ENCODE measurements around the gene OPN5. TPM values are rescaled to one million over a fixed set of nuclear protein-coding genes. Genes with fewer than 3 reads are reported as not detected.

OPN5 gene
- total RNA-seq, 1 donor from 2014 or later, result not detected

- no peak overlapping the region for H3K4me3 ChIP-seq
- H3K9me3 ChIP-seq (replicated peaks), result no peaks in the 10 kb centered on the region
- no peaks in the 10 kb centered on the region for H3K4me1 ChIP-seq
- intact Hi-C loops (cut with micrococcal nuclease), result no loop called here
- no peak overlapping the region for H3K27ac ChIP-seq (replicated peaks)
- H3K36me3 ChIP-seq, result no peaks in the 10 kb centered on the region
- DNase-seq, result no peak
- H3K27me3 ChIP-seq (ENCODE audit: low read depth), result peaks cover 4% of the 10 kb centered on the region
- no peak for TF ChIP-seq CTCF (IDR thresholded peaks at IDR 0.05; ENCODE audit: borderline replicate concordance)
These were observed 73.1 kb downstream of the OPN5 start for GRCh38 chr6:47854971-47855370.

GRCh38 chr6:47859175-47859574 lies 77.3 kb downstream of the OPN5 start:
- DNase-seq, result no peak
- no peak for TF ChIP-seq CTCF (IDR thresholded peaks at IDR 0.05; ENCODE audit: borderline replicate concordance)
- H3K4me3 ChIP-seq, result no peak overlapping the region
- intact Hi-C loops (cut with micrococcal nuclease), result no loop called here
- H3K9me3 ChIP-seq (replicated peaks), result no peaks in the 10 kb centered on the region
- no peaks in the 10 kb centered on the region for H3K4me1 ChIP-seq
- H3K36me3 ChIP-seq, result no peaks in the 10 kb centered on the region
- peaks cover 4% of the 10 kb centered on the region for H3K27me3 ChIP-seq (ENCODE audit: low read depth)
- no peak overlapping the region for H3K27ac ChIP-seq (replicated peaks)

DNA sequence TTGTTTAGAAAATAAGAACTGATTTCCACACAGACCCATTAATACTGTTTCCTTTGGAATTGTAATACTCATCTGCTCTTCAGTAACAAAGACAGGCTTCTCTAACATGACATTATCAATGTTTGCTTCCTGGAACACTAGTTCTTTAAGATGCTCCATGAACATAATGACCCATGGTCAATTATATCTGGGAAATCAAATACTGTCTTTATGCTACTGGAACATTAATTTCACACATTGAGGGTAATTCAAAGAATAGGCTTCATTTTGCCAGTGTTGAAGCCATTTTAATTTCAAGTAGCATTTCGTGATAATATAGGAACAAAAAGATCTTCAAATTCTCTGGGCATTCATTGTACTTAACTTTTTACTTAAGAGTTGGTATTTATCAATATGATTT lies 80.9 kb downstream of the OPN5 start:
- Histone ChIP-seq H3K4me3 (no peak overlapping the region), H3K27ac (replicated peaks) (no peak overlapping the region), H3K4me1 (no peaks in the 10 kb centered on the region), H3K36me3 (no peaks in the 10 kb centered on the region), H3K9me3 (replicated peaks) (no peaks in the 10 kb centered on the region), H3K27me3 (ENCODE audit: low read depth) (no peaks in the 10 kb centered on the region)
- intact Hi-C loops (cut with micrococcal nuclease), result no loop called here
- TF ChIP-seq CTCF (IDR thresholded peaks at IDR 0.05; ENCODE audit: borderline replicate concordance), result no peak
- no peak for DNase-seq

DNA sequence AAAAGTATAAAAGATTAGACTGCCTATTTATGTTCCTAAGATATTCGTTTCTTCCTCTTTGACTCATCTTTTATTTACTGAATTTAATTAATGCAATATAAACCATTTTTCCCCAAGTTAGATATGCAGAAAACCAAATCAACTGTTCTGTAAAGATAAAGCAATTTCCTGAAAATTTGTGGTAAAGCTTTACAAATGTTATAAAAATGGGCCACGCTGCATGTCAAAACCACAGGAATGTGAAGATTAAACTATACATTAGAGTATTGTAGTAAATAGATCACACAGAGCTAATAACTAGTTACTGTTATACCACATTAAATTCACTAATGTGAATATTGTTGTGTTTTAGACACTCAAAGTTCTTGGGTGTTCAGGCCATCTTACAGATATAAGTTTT lies 83.4 kb downstream of the OPN5 start:
- no peak overlapping the region for H3K4me3 ChIP-seq
- no peak for DNase-seq
- no peaks in the 10 kb centered on the region for H3K36me3 ChIP-seq
- no peaks in the 10 kb centered on the region for H3K9me3 ChIP-seq (replicated peaks)
- H3K27ac ChIP-seq (replicated peaks), result no peak overlapping the region
- H3K4me1 ChIP-seq, result no peaks in the 10 kb centered on the region
- no peaks in the 10 kb centered on the region for H3K27me3 ChIP-seq (ENCODE audit: low read depth)
- intact Hi-C loops (cut with micrococcal nuclease), result no loop called here
- TF ChIP-seq CTCF (IDR thresholded peaks at IDR 0.05; ENCODE audit: borderline replicate concordance), result no peak

- intact Hi-C loops (cut with micrococcal nuclease), result no loop called here
- TF ChIP-seq CTCF (IDR thresholded peaks at IDR 0.05; ENCODE audit: borderline replicate concordance), result no peak
- no peak for DNase-seq
- Histone ChIP-seq H3K36me3 (no peaks in the 10 kb centered on the region), H3K4me1 (no peaks in the 10 kb centered on the region), H3K27ac (replicated peaks) (no peak overlapping the region), H3K9me3 (replicated peaks) (no peaks in the 10 kb centered on the region), H3K27me3 (ENCODE audit: low read depth) (no peaks in the 10 kb centered on the region), H3K4me3 (no peak overlapping the region)
These were observed 93.8 kb downstream of the OPN5 start for GRCh38 chr6:47875593-47875992.

Other genes with a start within 250 kb of the OPN5 start
- not detected for gene ADGRF4, start 83.5 kb upstream of the OPN5 start, total RNA-seq